ENCODE data around the gene GDF10.

The GDF10 gene

GRCh38 chr10:47323636-47324296, 23.8 kb downstream of the GDF10 start:
- peak in 1 of 42 donors; percentile 12 for DNase-seq
- intact Hi-C loops (cut with DNase I) = no loop called here

GRCh38 chr10:47325303-47326291, 25.6 kb downstream of the GDF10 start:
- intact Hi-C loops (cut with DNase I) = no loop called here
- DNase-seq = peak in 1 of 42 donors; percentile 9

GRCh38 chr10:47326306-47326926, 26.4 kb downstream of the GDF10 start:
- peak in 1 of 42 donors; percentile 16 for DNase-seq
- intact Hi-C loops (cut with DNase I) = no loop called here

- DNase-seq = no peak
- intact Hi-C loops (cut with DNase I) = no loop called here
Observed at GRCh38 chr10:47326927-47327330, 26.9 kb downstream of the GDF10 start.

- DNase-seq = peak in 1 of 42 donors; percentile 5
- intact Hi-C loops (cut with DNase I) = no loop called here
Observed at GRCh38 chr10:47329855-47330254, 29.9 kb downstream of the GDF10 start.

DNA sequence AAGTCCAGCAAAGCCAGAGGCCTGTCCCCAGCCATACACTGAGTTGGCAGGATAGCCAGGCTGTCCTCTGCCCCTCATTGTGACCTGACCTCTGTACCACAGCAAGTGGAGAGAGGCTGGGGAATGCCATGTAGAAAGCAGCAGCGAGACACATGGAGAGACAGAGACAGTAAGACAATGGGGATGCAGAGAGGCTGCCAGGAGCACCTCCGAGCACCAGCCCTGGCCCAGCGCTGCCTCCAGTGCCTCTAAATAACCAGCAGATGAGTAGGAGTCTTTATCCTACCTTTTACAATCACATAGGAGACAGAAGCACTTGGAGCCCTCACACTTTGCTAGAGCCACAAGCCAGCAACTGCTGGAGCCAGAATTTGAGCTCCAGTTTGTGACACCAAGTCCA, 30.4 kb downstream of the GDF10 start:
- peak in 1 of 42 donors; percentile 8 for DNase-seq
- intact Hi-C loops (cut with DNase I) = no loop called here

GRCh38 chr10:47330804-47331203, 30.8 kb downstream of the GDF10 start:
- DNase-seq = peak in 1 of 42 donors; percentile 6
- intact Hi-C loops (cut with DNase I) = no loop called here

DNA sequence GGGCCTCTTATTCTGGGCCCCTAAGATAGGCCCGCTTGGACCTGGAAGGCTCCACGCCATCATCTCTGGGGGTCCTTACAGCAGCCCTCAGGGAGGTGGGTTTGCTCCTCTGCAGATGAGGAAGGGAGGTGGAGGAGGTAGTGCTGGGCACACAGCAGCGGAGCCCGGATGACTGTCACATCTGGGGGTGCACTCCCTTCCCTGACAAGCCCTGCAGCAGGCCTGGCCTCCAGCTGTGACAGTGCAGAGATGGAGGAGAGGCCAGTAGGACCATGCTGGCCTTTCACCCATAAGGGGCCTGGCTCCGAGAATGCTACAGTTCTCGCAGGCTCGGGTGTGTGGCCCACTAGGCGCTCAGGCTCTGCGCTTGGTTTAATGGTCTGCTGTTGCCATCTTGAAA, 31.5 kb downstream of the GDF10 start:
- DNase-seq = no peak
- intact Hi-C loops (cut with DNase I) = no loop called here

GRCh38 chr10:47331954-47332353, 32.0 kb downstream of the GDF10 start:
- intact Hi-C loops (cut with DNase I) = no loop called here
- no peak for DNase-seq

DNA sequence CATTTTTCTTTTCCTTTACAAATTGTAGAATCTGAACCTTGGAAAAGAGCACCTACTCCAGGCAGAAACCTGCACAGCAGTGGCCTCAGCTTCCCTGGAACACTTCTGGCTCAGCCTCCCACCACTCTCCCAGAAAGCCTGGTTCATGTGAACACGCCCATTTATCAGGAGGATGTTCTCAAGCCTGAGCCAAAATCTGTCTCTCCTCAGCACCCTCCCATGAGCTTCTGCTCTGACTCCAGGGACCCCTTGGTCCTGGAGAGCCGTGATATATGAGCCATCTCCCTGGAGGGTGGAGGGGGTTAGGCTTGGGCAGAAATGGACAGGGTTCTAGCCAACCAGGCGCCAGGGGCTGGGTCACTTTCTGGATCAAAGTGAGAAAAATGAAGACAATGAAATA, 32.4 kb downstream of the GDF10 start:
- intact Hi-C loops (cut with DNase I) = no loop called here
- DNase-seq = peak in 1 of 42 donors; percentile 3

DNA sequence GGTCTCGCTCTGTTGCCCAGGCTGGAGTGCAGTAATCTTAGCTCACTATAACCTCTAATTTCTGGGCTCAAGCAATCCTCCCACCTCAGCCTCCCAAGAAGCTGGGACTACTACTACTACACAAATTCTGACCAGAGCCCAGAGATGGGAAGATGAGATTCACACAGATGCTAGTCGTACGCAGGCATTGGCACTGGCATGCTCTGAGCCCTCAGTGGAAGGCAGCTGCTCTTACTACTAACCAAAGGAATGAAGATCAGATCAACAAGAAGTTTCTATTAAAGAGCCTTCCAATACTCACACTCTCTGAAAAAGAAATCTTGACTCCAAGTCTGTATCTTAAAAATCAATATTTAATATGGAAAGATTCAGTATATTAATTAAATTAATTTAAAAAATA, 32.9 kb downstream of the GDF10 start:
- intact Hi-C loops (cut with DNase I) = no loop called here
- DNase-seq = peak in 1 of 42 donors; percentile 6

GRCh38 chr10:47333532-47333931, 33.5 kb downstream of the GDF10 start:
- peak in 1 of 42 donors; percentile 3 for DNase-seq
- intact Hi-C loops (cut with DNase I) = no loop called here

GRCh38 chr10:47334466-47335295, 34.7 kb downstream of the GDF10 start:
- peak in 2 of 42 donors; percentile 2 to 4 for DNase-seq
- intact Hi-C loops (cut with DNase I) = no loop called here

DNA sequence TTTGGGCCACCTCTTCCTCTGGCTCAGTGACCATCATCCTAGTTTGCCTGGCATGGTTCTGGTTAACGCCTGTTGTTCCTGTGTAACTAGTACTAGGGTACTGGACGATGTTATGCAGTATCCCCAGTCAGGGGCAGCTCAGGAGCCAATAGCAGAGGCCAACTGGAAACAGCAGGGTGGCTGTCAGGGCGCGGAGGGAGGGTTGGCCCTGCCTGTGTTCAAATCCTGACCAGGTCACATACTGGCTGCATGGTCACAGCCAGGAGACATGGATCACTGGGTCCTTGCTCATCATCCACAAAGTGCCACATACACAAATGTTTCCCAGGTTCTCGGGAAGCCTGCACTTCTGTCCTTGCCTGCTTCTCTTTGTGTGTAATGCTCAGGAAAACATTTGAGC, 35.9 kb downstream of the GDF10 start:
- peak in 1 of 42 donors; percentile 9 for DNase-seq
- intact Hi-C loops (cut with DNase I) = no loop called here

GRCh38 chr10:47336387-47337134, 36.6 kb downstream of the GDF10 start:
- DNase-seq = peak in 1 of 42 donors; percentile 4

DNA sequence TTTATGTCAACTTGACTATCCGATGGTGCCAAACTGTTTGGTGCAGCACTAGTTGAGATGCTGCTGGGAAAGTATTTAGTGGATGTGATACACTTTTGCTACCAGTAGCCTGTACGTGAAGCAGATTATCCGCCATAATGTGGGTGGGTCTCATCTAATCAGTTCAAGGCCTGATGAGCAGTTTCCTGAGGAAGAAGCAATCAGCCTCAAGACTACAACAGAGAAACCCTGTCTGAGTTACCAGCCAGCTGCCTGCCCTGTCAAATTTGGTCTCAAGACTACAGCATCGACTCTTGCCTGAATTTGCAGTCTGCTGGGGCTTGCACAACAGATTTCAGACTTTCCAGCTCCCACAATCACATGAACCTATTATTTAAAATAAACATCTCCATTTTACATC, 37.3 kb downstream of the GDF10 start:
- peak in 1 of 42 donors; percentile 1 for DNase-seq
- intact Hi-C loops (cut with DNase I) = no loop called here

More at GRCh38 chr10:47336387-47337134, 36.6 kb downstream of the GDF10 start:
- intact Hi-C loops (cut with DNase I) = no loop called here

DNA sequence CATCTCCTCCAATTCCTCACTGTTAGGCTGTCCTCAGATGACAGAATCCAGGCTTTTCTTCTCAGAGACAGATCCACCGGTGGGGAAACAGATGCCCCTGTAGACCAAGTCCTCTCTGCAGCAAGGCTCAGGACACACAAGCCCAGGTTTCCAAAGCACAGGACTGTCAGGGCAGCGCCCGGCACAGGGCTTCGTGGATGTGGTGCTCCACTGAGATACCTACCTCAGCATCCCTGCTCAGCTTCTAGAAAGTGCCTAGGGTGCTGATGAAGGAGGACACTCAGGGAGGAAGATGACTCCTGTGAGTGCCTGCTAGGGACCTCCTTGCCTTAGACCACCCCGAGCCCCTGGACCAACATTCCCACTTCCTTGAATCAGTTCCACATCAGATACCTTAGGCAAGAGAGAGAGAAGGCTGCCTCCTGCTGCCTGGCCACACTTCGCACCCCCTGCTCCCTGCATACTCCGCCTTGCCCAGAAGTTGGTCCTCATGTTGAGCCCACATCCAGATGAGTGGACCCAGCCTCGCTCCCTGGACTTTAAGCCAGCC, 39.3 kb downstream of the GDF10 start:
- peak in 1 of 42 donors; percentile 13 for DNase-seq

More for the DNA sequence above, 39.3 kb downstream of the GDF10 start:
- intact Hi-C loops (cut with DNase I) = no loop called here
